Tibial nerve (tissue), 3 donors: ENCODE measurements around the gene ZNF746.

Source experiments
- POLR2A ChIP-seq, 2 donors: fragments of 450-650 bp; IDR thresholded peaks; one replicate each; pipeline ENCODE4 v1.6.1; 2017; ENCODE audit warnings: antibody characterized with exemption in 2 of 2, mild to moderate bottlenecking in 2 of 2, moderate library complexity in 2 of 2
- TF ChIP-seq, protein P1 (sequence below), 5 experiments: fragments of 200-600 bp in 3 of 5; fragments of 450-650 bp in 2 of 5; sonication (generic) in 3 of 5; IDR thresholded peaks; one replicate each; pipeline ENCODE4 v1.5.1; 2016 to 2019; ENCODE audit warnings: antibody characterized with exemption in 5 of 5, mild to moderate bottlenecking in 3 of 5, moderate library complexity in 2 of 5

DNA sequence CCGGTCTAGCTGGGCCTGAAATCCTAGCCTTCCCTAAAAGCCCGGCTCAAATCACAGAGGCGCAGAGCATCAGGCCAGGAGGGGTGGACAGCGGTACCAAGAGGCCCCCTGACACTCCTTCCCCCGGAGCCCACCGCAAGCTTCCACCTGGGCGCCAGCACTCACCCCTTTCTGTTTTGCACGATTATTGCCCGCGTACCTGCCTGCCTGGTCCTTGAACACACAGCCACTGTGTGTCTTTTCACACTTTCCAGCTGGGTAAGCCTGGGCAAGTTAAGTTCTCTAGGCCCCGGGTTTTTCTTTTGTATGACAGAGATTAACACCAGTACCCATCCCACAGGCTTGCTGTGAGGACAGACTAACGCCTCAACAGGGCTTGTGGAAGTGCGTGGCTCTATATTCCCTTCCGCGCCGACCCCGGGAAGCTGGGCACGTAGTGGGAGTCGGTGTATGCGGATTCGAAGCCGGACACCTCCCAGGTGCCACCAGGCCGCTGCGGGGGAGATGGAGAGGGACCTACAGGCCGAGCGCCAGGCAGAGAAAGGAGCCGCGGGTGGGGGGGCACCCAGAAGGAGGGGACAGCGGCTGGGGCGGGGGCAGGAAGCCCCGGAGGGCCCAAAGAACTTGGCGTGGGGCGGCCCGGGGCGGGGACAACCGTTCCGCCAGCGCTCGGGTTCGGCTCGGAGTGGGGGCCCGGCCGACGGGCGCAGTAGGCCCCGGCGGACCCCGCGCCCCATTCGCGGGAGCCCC, 792 bp downstream of the ZNF746 start:
- TF ChIP-seq, protein P1, sequence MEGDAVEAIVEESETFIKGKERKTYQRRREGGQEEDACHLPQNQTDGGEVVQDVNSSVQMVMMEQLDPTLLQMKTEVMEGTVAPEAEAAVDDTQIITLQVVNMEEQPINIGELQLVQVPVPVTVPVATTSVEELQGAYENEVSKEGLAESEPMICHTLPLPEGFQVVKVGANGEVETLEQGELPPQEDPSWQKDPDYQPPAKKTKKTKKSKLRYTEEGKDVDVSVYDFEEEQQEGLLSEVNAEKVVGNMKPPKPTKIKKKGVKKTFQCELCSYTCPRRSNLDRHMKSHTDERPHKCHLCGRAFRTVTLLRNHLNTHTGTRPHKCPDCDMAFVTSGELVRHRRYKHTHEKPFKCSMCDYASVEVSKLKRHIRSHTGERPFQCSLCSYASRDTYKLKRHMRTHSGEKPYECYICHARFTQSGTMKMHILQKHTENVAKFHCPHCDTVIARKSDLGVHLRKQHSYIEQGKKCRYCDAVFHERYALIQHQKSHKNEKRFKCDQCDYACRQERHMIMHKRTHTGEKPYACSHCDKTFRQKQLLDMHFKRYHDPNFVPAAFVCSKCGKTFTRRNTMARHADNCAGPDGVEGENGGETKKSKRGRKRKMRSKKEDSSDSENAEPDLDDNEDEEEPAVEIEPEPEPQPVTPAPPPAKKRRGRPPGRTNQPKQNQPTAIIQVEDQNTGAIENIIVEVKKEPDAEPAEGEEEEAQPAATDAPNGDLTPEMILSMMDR (IDR thresholded peaks at IDR 0.05), result no peak
- no peak for TF ChIP-seq POLR2A (IDR thresholded peaks at IDR 0.05)
